Measurements from ENCODE around the gene PIK3AP1.

DNA sequence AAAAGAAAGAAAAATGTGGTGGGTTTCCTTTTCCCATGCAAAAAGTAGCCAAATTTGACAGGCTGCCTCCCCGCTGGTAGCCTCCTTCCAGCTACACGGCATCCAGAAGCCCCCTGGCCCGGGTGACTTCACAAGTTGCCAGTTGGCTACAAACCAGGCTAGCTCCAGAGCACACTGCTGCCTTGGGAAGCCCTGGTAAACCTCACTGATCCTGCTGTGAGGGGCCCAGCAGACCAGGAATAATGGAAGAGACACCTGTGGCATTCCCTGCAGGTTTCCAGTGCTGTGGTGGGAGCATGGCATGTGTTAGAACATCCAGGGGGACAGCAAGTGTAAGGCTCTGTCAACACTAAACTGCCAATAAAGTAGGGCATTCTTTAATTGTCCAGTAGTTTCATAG is 77.8 kb downstream of the PIK3AP1 start:
- TF ChIP-seq, protein P1, sequence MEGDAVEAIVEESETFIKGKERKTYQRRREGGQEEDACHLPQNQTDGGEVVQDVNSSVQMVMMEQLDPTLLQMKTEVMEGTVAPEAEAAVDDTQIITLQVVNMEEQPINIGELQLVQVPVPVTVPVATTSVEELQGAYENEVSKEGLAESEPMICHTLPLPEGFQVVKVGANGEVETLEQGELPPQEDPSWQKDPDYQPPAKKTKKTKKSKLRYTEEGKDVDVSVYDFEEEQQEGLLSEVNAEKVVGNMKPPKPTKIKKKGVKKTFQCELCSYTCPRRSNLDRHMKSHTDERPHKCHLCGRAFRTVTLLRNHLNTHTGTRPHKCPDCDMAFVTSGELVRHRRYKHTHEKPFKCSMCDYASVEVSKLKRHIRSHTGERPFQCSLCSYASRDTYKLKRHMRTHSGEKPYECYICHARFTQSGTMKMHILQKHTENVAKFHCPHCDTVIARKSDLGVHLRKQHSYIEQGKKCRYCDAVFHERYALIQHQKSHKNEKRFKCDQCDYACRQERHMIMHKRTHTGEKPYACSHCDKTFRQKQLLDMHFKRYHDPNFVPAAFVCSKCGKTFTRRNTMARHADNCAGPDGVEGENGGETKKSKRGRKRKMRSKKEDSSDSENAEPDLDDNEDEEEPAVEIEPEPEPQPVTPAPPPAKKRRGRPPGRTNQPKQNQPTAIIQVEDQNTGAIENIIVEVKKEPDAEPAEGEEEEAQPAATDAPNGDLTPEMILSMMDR (conservative IDR thresholded peaks at IDR 0.05) = no peak
- TF ChIP-seq EZH2 (IDR thresholded peaks at IDR 0.05; ENCODE audit: low read depth) = no peak
